ENCODE results near the gene STOX2. TPM values are rescaled to one million over a fixed set of nuclear protein-coding genes. Genes with fewer than 3 reads are reported as not detected.

STOX2 gene
- total RNA-seq, 1 donor, result 1.5 TPM

DNA sequence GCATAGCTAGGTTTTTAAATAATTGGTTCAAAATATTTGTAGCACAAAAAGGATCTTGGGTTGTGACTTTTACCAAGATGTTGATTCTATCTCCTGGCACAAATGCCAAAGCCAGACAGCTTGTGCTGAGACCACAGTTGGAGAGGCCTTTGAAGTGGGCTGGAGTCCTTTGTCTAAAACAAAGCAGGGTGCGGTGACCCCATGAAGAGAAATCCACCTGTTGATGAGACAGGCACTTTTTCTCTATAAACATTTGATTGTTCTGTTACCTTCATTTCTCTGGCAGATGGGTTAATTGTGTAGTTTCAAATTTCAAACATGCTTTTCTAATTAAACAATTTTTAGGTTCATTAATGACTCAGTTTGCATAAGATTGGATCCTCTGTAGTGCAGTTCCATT, 56.7 kb downstream of the STOX2 start:
- H3K4me3 ChIP-seq (ENCODE audit: low read depth, low read length), result no peak overlapping the region
- DNase-seq (ENCODE audit: low read depth), result no peak
- TF ChIP-seq, protein P1, sequence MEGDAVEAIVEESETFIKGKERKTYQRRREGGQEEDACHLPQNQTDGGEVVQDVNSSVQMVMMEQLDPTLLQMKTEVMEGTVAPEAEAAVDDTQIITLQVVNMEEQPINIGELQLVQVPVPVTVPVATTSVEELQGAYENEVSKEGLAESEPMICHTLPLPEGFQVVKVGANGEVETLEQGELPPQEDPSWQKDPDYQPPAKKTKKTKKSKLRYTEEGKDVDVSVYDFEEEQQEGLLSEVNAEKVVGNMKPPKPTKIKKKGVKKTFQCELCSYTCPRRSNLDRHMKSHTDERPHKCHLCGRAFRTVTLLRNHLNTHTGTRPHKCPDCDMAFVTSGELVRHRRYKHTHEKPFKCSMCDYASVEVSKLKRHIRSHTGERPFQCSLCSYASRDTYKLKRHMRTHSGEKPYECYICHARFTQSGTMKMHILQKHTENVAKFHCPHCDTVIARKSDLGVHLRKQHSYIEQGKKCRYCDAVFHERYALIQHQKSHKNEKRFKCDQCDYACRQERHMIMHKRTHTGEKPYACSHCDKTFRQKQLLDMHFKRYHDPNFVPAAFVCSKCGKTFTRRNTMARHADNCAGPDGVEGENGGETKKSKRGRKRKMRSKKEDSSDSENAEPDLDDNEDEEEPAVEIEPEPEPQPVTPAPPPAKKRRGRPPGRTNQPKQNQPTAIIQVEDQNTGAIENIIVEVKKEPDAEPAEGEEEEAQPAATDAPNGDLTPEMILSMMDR (IDR thresholded peaks at IDR 0.05; ENCODE audit: insufficient read depth, low read length), result no peak

DNA sequence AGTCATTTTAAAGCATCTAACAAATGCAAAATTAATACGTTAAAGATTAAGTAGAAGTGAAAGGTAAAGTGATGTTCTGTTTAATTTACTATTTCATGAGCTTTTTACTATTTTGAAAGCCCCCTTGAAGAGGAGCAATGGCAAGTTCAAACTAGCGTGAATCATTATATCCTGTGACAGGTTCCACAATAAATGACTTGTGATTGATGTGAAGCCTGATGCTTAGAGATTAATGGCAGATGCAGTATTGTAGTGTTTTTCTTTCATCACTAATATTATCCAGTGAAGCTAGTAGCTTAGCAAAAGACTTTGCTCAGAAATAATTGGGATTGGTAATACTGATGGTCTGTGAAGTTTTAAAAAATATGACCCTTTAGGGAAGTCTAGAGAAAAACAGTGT, 57.3 kb downstream of the STOX2 start:
- TF ChIP-seq, protein P1 (IDR thresholded peaks at IDR 0.05; ENCODE audit: insufficient read depth, low read length), result no peak
- DNase-seq (ENCODE audit: low read depth), result no peak

DNA sequence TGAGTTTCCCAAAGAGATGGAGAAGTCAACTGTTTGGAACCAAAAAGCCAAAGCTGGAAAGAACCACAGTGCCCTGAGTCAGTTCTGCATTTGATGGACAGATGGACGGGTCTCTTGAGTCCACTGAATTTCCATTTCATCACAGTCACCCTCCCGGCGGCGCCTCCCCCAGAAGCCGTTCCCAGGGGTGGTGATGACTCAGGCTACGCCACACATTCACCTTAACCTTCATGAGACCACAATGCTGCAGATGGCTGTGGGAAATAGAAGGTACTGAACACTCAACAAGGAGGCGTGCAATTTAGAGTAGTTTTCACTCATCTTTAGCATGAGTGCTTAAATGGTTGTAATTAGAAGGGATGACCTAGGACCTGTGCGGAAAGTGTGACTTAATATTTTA, 61.3 kb downstream of the STOX2 start:
- no peak overlapping the region for H3K4me3 ChIP-seq (ENCODE audit: low read depth, low read length)
- DNase-seq (ENCODE audit: low read depth), result no peak
- TF ChIP-seq, protein P1 (IDR thresholded peaks at IDR 0.05; ENCODE audit: insufficient read depth, low read length), result no peak

More for the DNA sequence above, 57.3 kb downstream of the STOX2 start:
- no peak overlapping the region for H3K4me3 ChIP-seq (ENCODE audit: low read depth, low read length)

DNA sequence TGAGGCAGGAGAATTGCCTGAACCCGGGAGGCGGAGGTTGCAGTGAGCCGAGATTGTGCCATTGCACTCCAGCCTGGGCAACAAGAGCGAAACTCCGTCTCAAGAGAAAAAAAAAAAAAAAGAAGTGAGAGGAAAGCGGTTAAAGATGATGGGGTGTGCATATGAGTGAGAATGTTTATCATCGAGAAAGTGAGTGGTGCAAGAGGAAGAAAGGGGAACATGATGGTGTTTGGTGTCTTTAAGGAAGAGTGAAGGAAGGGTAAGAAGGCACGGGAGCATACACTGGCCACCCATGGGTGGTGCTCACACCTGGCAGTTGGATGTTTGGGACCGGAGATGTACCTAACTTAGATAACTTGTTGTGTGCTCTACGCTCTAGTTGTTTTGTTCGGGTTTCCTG, 62.2 kb downstream of the STOX2 start:
- H3K4me3 ChIP-seq (ENCODE audit: low read depth, low read length), result no peak overlapping the region
- TF ChIP-seq, protein P1 (IDR thresholded peaks at IDR 0.05; ENCODE audit: insufficient read depth, low read length), result no peak
- DNase-seq (ENCODE audit: low read depth), result no peak

DNA sequence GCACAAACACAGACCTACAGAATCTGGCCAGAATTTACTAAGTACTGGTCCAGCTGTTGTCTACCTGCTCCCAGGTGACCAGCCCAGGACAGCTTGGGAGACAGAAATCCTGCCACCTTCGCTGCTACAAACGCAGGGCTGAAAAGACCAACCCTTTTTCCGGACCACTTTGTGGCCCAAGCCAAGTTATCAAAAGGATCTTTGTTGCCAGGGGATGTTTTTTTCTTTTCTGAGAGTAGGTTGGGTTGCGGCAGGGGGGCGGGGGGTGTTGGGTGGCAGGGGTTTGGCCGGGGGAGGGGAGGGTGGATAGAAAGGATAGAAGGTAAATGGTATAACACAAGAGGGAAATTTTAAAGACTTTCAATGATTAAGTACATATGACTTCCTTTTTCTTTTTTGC, 63.4 kb downstream of the STOX2 start:
- TF ChIP-seq, protein P1 (IDR thresholded peaks at IDR 0.05; ENCODE audit: insufficient read depth, low read length), result no peak
- H3K4me3 ChIP-seq (ENCODE audit: low read depth, low read length), result no peak overlapping the region
- DNase-seq (ENCODE audit: low read depth), result no peak

DNA sequence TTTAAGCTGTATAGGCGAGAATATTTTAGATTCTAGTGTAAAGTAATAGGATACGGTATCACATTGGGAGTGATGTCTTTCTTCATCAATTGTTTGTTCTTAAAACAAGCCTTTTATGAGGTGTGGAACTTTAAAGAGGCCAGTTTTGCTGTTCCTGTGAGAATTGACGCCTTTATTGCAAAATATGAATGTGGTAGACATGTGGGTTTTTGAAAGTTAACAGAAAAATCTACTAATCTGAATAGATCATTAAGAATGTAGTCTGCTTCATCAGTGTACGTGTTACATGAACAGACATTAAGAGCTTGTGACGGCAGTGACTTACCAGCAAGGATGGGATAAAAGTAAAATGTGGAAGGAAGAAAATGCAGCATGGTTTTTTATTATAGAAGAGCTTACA, 63.8 kb downstream of the STOX2 start:
- TF ChIP-seq, protein P1 (IDR thresholded peaks at IDR 0.05; ENCODE audit: insufficient read depth, low read length), result no peak
- DNase-seq (ENCODE audit: low read depth), result no peak
- H3K4me3 ChIP-seq (ENCODE audit: low read depth, low read length), result no peak overlapping the region

DNA sequence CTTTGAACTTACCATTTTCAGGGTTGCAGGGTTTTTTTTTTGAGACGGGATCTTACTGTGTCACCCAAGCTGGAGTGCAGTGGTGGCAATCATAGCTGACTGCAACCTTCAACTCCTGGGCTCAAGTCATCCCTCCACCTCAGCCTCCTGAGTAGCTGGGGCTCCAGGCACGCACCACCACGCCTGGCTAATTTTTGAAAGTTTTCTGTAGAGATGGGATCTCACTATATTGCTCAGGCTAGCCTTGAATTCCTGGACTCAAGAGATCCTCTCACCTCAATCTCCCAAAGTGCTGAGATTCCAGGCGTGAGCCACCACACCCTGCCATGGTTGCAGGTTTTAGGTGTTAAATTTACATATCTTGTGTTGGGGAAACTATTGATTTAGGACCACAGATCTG, 64.5 kb downstream of the STOX2 start:
- DNase-seq (ENCODE audit: low read depth), result no peak
- TF ChIP-seq, protein P1 (IDR thresholded peaks at IDR 0.05; ENCODE audit: insufficient read depth, low read length), result no peak
- H3K4me3 ChIP-seq (ENCODE audit: low read depth, low read length), result no peak overlapping the region
